GM18861 (cell line): ENCODE results near the gene LPP.

Experiments
- ATAC-seq: cut with Tn5 transposase; IDR thresholded peaks from one replicate; pipeline ENCODE4 v1.9.1; 2021; ENCODE audit not compliant: unreplicated experiment

Gene LPP

GRCh38 chr3:188196232-188196990, 42.5 kb downstream of the LPP start:
- no peak for ATAC-seq

GRCh38 chr3:188197388-188197847, 43.5 kb downstream of the LPP start:
- peak; percentile 70 for ATAC-seq

GRCh38 chr3:188198001-188198400, 44.0 kb downstream of the LPP start:
- no peak for ATAC-seq

GRCh38 chr3:188198760-188199327, 44.9 kb downstream of the LPP start:
- ATAC-seq: no peak

GRCh38 chr3:188199386-188199785, 45.4 kb downstream of the LPP start:
- no peak for ATAC-seq

- no peak for ATAC-seq
Measured at GRCh38 chr3:188200481-188200880, 46.5 kb downstream of the LPP start.

GRCh38 chr3:188202358-188203138, 48.6 kb downstream of the LPP start:
- no peak for ATAC-seq

GRCh38 chr3:188204526-188204925, 50.6 kb downstream of the LPP start:
- ATAC-seq: no peak

- no peak for ATAC-seq
Measured at GRCh38 chr3:188205992-188206416, 52.0 kb downstream of the LPP start.

GRCh38 chr3:188206787-188207186, 52.8 kb downstream of the LPP start:
- no peak for ATAC-seq

GRCh38 chr3:188207941-188208515, 54.1 kb downstream of the LPP start:
- no peak for ATAC-seq

GRCh38 chr3:188208516-188208981, 54.6 kb downstream of the LPP start:
- no peak for ATAC-seq

GRCh38 chr3:188209034-188209433, 55.1 kb downstream of the LPP start:
- ATAC-seq: no peak

GRCh38 chr3:188209740-188210139, 55.8 kb downstream of the LPP start:
- no peak for ATAC-seq

- no peak for ATAC-seq
Measured at GRCh38 chr3:188211476-188211875, 57.5 kb downstream of the LPP start.

GRCh38 chr3:188212308-188212969, 58.5 kb downstream of the LPP start:
- ATAC-seq: no peak

- ATAC-seq: no peak
Measured at GRCh38 chr3:188214442-188214841, 60.5 kb downstream of the LPP start.

GRCh38 chr3:188215129-188215528, 61.2 kb downstream of the LPP start:
- ATAC-seq: no peak

- ATAC-seq: no peak
Measured at GRCh38 chr3:188217011-188217463, 63.1 kb downstream of the LPP start.

GRCh38 chr3:188217726-188218125, 63.8 kb downstream of the LPP start:
- no peak for ATAC-seq

GRCh38 chr3:188218603-188219002, 64.6 kb downstream of the LPP start:
- ATAC-seq: no peak
